Iris pigment epithelial cell (primary cell): ENCODE measurements around the gene QKI.
"Not testable (repeated sequence)": the region's sequence is repeated elsewhere in the genome, so short reads cannot be mapped to it uniquely, and the experiment has no call there.

ENCODE experiments used
- DNase-seq: peaks from one replicate; pipeline ENCODE4 v3.0.0-alpha.2; 2011; ENCODE audit warnings: low read depth

QKI gene

GRCh38 chr6:163414946-163415619 is 565 bp downstream of the QKI start:
- no peak for DNase-seq

DNA sequence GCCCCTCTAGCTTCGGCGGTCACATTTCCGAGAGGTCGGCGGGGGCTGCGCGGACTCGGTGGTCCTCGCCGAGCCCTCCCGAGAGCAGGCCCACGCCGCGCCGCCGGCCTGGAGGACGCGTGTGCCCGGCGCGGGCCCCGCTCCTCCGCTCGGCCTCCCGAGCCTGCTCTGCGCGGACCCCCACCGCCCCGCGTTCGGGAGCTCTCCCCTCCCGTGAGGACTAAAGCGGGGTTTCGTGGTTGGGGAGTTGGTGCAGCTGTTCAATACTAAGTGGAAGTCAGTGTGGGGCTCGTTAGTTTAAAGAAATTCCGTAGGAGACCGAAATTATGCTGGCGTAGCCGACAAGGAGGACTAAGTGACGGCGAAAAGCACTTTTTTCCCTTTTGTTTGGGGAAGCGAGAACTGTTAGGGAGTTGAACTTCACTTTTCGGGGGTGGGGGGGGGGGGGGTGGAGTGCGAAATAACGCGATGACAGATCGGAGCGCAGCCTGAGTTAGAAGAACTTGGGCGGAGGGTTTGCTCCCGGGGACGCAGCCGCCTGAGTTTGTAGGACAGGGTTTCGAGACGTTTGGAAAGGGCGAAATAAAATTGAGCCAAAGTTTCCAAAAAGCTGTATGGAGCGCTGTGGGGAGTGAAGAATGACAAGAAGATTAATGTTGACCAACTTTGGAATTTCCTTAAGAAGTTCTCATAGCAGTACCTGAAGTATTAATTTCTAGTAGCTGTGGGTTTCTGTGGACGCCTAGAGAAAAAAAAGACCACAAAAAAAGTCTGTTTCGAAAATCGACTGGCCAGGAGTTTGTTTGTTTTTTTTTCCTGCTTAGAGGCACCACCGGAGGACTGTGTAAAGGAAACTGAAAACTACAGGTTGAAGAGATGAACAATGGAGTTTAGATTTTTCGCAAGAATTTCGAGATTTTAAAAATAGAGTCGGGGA is 1.4 kb downstream of the QKI start:
- peak; percentile 73 for DNase-seq

DNA sequence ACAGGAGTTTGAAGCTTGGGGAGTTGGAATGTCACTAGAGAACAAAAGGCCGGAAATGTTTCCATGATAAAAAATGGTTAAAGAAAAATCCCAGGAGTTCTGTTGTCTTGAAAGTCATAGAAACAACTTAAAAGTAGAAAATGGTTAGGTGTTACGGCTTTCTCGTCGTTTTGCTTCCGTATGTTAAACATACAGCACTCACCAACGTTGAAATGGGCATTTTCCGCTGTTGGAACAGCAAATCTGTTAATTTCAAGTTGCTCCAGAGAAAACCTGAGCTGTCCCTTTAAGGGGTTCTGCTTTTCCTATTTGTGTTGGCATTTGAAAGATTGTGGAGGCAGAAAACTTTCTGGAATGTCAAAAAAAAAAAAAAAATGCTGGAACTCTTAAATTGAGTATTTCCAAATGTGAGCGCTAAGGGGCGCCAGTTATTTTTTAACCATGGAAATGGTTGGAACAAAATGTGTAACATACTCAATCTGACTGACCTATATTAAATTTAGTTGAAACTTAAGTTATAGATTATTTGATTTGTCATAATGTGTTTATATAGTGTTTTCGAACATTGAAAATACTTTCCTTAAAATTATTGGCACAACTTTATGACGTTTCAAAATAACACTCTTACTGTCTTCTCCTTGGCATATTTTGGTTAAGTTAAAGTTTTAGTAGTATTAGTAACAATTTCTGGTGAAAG is 2.2 kb downstream of the QKI start:
- DNase-seq = peak; percentile 85

GRCh38 chr6:163417595-163417994 is 3.1 kb downstream of the QKI start:
- no peak for DNase-seq

- no peak for DNase-seq
These were observed 4.0 kb downstream of the QKI start for GRCh38 chr6:163418311-163419029.

- DNase-seq = peak; percentile 75
These were observed 5.1 kb downstream of the QKI start for GRCh38 chr6:163419413-163420288.

- no peak for DNase-seq
These were observed 5.7 kb downstream of the QKI start for GRCh38 chr6:163420289-163420614.

GRCh38 chr6:163422550-163422949 is 8.0 kb downstream of the QKI start:
- DNase-seq = no peak

- DNase-seq = no peak
These were observed 9.2 kb downstream of the QKI start for GRCh38 chr6:163423696-163424095.

GRCh38 chr6:163427498-163428254 is 13.2 kb downstream of the QKI start:
- peak; percentile 84 for DNase-seq

DNA sequence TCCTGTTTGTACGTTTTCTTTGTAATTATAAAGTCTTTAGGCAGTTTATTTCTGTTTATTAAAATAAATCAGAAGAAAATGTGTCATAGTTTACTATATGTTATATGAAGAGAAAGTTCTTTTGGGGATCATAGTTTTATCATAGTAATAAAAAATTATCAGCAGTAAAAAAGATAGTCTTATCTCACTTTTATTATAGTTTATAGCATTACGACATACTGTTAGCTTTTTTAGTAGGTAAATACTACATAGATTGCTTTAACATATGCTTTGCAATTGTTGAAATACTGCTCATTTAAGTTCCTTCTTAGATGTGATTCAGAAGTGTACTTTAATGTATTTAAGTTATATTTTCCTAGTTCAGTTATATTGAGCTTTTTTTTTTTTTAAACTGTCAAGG is 13.9 kb downstream of the QKI start:
- DNase-seq = no peak

DNA sequence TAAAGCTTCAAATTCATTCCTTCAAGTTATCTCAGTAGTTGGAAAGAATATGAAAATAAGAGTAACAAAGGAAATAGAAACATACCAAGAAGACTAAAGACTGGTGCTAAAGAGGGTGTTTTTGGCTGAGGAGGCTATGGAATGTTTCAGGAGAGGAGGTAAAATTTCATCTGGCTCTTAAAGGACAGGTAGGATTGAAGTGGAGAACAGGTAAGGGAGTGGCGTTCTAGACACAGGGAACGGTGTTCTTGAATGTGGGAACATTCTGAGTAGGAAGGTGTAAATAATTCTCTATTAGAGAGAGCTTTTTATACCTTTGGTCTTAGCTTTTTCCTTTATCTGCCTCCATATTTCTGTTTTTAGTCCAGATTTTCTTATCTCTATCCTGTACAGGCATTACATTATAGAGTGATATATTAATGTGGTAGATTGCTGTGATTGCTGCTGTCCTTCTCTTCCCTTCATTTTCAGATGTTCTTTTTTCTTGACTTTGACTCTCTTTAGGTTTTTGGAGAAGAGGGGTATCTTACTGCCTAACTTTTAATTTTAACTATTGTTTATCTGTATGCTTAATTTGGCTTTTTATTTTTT is 15.4 kb downstream of the QKI start:
- DNase-seq = no peak

GRCh38 chr6:163432300-163432699 is 17.8 kb downstream of the QKI start:
- DNase-seq = no peak

DNA sequence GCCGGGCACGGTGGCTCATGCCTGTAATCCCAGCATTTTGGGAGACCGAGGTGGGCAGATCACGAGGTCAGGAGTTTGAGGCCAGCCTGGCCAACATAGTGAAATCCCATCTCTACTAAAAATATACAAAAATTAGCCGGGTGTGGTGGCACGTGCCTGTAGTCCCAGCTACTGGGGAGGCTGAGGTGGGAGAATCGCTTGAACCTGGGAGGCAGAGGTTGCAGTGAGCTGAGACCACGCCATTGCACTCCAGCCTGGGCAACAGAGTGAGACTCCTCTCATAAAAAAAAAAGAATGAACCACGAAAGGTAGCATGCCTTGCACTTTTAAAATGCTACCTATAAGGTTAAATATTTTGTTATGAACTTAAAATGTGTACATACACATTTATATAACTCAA is 19.0 kb downstream of the QKI start:
- DNase-seq = not testable (repeated sequence)

DNA sequence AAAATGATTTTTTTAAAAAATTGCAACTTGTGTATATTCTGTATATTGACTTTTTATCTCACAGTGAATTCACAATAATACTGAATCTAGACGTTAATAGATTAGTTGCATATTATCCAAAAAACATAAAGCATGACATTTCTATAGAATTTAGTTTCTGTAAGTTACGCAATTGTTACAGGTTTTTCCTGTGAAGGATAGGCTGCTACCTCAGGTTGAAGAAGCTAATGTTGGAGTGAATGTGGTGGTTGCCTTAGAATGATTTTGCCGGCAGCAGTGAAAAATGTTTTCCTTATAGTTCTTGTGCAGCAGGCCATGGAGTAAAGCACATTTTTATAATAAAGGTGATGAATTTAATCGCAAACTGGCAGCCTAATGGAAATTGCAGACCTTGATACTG is 20.5 kb downstream of the QKI start:
- DNase-seq = no peak

DNA sequence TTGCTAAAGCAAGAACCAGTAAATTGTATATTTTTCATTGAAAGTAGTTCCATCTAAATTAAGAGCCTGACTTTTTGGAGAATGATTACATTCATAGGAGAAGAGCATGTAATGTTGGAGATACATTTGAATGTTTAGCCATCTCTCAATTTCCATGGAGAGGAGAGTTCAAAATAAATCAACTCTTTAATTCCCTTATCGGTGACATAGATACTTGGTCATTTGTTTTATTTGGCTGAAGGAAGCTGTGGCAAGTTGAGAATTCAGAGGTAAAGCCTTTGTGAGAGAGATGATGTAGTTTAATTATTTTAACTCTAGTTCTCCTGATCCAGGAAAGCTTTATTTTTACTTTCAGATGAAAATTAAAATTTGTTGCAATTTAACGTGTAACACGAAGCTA is 22.3 kb downstream of the QKI start:
- DNase-seq = no peak

DNA sequence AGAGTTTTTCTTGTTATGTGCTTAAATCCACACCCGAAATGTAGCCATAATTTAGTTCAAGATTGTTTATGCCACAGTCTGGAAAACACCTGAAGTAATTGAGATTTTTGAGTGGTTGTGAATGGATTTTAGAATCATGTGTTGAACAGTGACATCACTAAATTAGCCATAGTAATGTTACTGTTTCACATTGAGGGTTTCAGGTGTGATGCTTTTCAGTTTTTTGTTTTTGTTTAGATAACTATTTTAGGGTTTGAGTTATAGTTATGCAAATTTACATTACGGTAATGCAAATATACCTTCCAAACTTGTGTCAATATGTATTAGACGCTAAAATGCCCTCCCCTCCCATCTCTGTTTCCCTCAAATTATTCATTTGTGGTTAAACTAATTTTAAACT is 22.9 kb downstream of the QKI start:
- DNase-seq = no peak

- no peak for DNase-seq
These were observed 23.9 kb downstream of the QKI start for GRCh38 chr6:163438298-163438939.

- DNase-seq = no peak
These were observed 24.4 kb downstream of the QKI start for GRCh38 chr6:163438940-163439335.

DNA sequence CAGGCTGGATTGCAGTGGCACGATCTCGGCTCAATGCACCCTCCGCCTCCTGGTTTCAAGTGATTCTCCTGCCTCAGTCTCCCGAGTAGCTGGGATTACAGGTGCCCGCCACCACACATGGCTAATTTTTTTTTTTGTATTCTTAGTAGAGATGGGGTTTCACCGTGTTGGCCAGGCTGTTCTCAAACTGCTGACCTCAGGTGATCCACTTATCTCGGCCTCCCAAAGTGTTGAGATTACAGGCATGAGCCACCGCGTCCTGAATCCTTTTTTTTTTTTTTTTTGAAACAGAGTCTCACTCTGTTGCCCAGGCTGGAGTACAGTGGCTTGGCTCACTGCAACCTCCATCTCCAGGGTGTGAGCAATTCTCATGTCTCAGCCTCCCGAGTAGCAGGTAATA is 24.9 kb downstream of the QKI start:
- not testable (repeated sequence) for DNase-seq
